Activated CD4-positive, alpha-beta T cell treated with anti-CD3 and anti-CD28 coated beads, Interleukin-2, amount 50 U/mL, for 48 hours (primary cell): ENCODE measurements around the gene CTSA.
A peak's percentile ranks its signal among the peaks of the same experiment; 100 is the strongest.
"Not testable (repeated sequence)": the region's sequence is repeated elsewhere in the genome, so short reads cannot be mapped to it uniquely, and the experiment has no call there.

Source experiments
- DNase-seq, 2 experiments: peaks; one replicate each; pipeline ENCODE4 v3.0.0-alpha.2; 2020

The CTSA gene

DNA sequence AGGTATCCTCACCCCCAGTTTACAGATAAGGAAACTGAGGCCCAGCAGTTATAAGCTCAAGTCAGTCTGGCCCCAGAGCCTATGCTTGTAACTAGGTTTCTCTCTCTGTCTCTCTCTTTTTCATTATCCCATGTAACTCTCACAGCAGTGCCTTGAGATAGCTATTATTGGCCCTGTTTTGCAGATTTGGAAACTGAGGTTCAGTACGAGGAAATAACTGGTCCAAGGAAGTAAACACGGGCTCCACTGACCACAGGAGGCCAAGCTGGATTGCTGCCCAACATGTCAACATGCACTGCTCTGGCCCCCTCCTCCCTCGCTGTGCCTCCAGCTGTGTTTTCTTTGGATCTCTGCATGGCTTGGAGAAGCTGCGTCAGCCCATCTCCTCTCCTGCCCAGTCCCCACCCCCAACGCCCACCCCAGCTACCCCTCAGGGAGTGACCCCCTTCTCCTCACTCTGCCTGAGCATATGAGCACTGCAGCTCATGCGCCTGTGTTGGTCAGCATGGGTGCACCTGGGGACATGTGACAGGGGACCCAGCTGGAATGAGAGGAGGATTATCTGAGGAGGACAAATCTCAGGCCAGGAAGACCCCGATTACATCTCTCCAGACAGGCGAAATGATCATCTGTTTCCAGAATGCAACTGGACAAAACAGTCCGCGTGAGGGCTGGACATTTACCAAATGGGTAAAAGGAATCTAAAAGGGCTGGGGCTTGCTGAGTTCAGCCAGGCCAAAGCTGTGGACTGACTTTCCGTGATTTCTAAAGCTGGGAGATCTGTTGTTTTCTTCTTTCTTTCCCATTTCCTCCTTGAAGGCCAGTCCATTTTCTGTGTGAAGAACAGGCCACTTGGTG, 28.6 kb downstream of the CTSA start:
- no peak for DNase-seq

DNA sequence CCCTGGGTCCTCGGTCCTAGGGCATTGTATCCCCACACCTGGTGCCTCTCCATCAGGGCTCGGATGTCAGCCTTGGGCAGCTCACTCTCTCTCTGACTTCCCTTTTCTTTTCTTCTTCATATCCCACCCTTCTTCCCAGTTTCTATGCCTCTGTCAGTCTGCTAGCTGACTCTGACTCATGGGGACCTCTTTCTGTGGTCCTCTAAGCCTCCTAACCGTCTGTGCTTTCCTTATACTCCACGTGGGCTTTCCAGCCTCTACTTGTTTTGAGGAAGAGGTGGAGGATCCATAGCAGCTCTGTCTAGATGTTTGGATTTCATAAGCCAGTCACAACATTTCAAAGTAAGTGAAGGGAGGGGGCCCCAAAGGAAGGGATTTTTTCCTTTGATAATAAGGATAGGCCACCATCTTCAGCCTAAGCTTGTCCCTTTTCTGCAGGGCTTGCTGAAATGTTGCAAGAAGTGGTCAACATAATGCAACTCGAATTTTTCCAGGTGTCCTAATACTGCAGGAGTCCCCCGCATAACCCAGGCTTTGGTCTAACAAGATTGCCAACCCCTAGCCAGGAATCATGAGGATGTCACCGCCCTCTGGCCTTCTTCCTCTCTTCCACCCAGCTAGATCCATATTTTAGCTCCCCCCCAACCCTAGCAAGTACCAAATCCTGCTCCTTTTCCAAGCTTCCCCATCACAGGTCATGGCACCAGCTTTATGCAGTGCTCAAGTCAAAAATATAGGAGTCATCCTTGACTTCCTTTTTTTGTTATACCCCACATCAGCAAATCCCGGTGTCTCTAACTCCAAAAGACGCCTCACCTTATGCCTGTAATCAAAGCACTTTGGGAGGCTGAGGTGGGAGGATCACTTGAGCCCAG, 29.6 kb downstream of the CTSA start:
- no peak for DNase-seq

DNA sequence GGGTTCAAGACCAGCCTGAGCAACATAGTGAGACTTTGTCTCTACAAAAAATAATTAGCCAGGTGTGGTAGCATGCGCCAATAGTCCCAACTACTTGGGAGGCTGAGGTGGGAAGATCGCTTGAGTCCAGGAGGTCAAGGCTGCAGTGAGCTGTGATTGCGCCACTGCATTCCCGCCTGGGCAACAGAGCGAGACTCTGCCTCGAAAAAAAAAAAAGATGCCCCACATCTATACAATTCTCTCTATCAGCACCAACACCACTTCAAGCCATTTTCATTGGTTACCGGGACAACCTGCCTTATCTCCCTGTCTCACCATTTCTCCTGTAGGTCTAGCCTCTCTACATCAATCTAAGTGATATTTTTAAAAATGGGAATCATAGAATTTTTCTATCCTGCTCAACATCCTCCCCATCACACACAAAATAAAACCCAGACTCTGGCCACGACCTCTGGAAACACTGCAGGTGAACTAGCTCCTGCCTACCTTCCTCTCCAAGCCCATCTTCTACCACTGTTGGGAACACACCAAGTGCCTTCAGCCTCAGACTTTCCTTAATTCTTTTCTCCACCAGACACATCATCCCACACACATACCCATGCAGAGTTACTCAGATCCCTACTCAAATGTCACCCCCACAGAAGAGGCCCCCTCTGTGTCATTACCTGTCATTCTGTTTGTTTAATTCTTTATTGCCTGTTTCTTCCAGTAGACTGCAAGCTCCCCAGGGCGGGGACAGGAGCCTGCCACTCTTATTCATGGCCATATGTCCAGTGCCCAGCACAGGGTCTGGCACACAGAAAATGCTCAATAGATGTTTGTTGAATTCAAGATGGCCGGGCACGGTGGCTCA, 30.4 kb downstream of the CTSA start:
- no peak for DNase-seq

GRCh38 chr20:45924391-45925261, 33.5 kb downstream of the CTSA start:
- no peak for DNase-seq

- DNase-seq = no peak
Observed at GRCh38 chr20:45925821-45926506, 34.8 kb downstream of the CTSA start.

DNA sequence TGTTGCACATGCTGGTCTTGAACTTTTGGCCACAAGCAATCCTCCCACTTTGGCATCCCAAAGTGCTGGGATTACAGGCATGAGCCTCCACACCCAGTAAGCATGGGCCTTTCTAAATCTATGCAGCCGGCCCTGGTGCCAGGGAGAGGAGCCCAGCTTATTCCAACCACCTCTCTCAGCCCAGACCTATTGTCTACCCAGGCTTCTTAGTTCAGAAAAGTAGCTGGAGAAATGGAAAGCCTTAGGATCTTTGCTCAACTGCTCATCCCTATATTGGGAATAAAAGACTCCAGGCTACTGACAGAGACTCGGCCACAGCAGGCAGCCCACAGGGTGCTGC, 35.6 kb downstream of the CTSA start:
- no peak for DNase-seq

- no peak for DNase-seq
Observed at GRCh38 chr20:45927071-45927878, 36.1 kb downstream of the CTSA start.

GRCh38 chr20:45931680-45932079, 40.5 kb downstream of the CTSA start:
- not testable (repeated sequence) for DNase-seq

DNA sequence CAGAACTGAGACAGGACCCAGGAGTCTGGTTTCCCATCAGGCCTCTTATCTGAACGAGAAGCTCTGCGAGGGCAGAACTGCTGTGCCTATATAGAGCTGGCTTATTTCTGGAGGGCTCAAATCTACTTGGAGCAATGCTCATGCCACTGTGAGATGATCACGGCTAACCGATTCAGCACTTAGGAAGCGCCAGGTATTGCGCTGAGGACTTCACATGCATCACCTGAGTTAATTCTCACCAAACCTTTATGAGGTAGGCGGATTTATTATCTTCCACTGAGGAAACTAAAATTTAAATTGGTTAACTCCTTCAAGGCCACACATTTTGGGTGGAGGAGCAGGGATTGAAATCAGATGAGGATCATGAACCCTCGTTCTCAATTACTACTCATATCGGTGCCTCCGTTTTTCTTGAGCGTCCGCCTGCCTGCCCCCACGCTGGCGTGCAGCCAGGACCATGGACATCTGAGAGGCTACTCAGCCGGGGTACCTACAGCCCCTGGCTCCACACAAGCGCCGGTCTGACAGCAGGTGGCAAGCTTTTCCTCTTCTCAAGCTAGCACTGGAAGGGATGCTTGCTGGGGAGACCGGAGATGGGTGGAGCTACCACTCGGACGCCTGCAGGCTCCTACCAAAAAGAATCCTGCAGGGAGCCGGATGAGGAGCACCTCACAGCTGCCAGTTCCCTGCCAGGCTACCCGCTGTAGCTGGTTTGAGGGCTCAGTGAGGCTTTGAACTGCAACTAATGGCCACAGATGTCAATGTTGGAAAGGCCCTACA, 42.3 kb downstream of the CTSA start:
- peak; percentile 69 to 80 for DNase-seq

GRCh38 chr20:45934046-45934585, 43.0 kb downstream of the CTSA start:
- DNase-seq = no peak

GRCh38 chr20:45934586-45935415, 43.7 kb downstream of the CTSA start, which contains the start of gene PCIF1:
TSS of gene PCIF1 (plus strand) at chr20:45934683. CDS start at chr20:45939000, 4,317 bp downstream.
- DNase-seq = peak; percentile 98

DNA sequence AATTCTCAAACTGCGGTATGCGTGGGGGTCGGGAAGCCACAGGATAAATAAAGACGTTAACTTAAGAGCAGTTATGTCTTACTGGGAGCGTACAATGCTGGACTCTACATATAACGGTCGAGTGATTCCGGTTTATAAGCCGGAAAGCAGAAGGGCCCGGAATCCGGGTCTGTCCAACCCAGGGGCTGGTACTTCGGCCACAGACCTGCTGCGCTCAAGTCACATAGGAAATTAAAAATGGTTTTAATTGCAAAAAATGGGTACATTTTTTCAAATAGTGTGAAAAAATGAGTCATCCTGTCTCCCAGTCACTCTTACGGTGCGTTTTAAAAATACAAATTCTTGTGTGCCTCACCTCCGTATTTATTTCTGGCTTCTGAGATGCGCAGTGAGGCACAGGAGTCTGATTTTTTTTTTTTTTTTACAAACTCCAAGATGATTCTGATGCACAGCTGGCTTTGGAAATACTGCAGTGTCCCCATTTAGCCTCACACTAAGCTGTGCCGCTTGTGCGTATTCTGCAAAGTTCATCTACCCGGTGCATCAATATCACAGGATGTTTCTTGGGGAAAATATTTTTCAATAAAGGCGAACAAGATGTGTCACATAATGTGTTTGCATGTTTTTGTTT, 44.4 kb downstream of the CTSA start:
- DNase-seq = no peak

- DNase-seq = no peak
Observed at GRCh38 chr20:45937765-45938164, 46.6 kb downstream of the CTSA start.

- no peak for DNase-seq
Observed at GRCh38 chr20:45938727-45939438, 47.7 kb downstream of the CTSA start.

DNA sequence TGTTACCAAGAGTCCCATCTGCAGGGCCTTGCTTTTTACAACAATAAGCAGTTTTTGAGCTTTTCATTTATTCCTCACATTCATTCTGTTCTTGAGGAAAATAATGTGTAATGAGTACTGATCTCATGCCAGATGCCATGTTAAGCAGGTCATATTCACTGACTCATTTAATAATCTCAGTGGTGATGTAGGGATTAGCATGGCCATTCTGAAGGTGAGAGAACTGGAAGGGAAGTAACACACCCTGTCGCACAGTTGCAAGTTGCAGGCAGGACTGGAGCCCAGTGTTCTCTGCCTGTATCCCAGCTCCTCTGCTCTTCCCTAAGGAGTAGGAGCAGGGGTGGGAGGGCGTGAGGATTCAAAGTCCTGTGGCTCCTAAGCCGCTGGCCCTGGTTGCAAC, 48.9 kb downstream of the CTSA start:
- no peak for DNase-seq

GRCh38 chr20:45940469-45940868, 49.3 kb downstream of the CTSA start:
- DNase-seq = no peak

- no peak for DNase-seq
Observed at GRCh38 chr20:45943613-45944012, 52.5 kb downstream of the CTSA start.
